ENCODE data around the gene PPM1D. TPM values are rescaled to one million over a fixed set of nuclear protein-coding genes. Genes with fewer than 3 reads are reported as not detected.

Gene PPM1D
- total and polyA plus RNA-seq, 8 donors: 17.1 to 27.0 (median 21.6) TPM

DNA sequence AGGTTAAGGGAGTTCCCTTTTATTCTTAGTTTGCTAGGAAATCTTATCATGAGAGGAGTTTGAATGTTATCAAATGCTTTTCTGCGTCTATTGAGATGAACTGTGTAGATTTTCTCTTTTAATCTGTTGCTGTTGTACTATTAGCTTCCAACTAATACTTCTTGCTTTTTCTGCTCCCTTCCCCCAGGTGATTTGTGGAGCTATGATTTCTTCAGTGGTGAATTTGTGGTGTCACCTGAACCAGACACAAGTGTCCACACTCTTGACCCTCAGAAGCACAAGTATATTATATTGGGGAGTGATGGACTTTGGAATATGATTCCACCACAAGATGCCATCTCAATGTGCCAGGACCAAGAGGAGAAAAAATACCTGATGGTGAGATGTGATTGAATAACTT lies 47.7 kb downstream of the PPM1D start:
- TF ChIP-seq, protein P1, sequence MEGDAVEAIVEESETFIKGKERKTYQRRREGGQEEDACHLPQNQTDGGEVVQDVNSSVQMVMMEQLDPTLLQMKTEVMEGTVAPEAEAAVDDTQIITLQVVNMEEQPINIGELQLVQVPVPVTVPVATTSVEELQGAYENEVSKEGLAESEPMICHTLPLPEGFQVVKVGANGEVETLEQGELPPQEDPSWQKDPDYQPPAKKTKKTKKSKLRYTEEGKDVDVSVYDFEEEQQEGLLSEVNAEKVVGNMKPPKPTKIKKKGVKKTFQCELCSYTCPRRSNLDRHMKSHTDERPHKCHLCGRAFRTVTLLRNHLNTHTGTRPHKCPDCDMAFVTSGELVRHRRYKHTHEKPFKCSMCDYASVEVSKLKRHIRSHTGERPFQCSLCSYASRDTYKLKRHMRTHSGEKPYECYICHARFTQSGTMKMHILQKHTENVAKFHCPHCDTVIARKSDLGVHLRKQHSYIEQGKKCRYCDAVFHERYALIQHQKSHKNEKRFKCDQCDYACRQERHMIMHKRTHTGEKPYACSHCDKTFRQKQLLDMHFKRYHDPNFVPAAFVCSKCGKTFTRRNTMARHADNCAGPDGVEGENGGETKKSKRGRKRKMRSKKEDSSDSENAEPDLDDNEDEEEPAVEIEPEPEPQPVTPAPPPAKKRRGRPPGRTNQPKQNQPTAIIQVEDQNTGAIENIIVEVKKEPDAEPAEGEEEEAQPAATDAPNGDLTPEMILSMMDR (IDR thresholded peaks at IDR 0.05): no peak
- ATAC-seq: no peak
- intact Hi-C loops (cut with DNase I): no loop called here
- no peak for DNase-seq
- H3K4me1 ChIP-seq: peaks cover 0 to 6% of the 10 kb centered on the region in 2 donors
- H3K27me3 ChIP-seq: no peaks in the 10 kb centered on the region
- H3K4me3 ChIP-seq: no peak overlapping the region
- no peaks in the 10 kb centered on the region for H3K9me3 ChIP-seq
- no peak overlapping the region for H3K27ac ChIP-seq
- peaks cover 0 to 39% of the 10 kb centered on the region in 2 donors for H3K36me3 ChIP-seq

DNA sequence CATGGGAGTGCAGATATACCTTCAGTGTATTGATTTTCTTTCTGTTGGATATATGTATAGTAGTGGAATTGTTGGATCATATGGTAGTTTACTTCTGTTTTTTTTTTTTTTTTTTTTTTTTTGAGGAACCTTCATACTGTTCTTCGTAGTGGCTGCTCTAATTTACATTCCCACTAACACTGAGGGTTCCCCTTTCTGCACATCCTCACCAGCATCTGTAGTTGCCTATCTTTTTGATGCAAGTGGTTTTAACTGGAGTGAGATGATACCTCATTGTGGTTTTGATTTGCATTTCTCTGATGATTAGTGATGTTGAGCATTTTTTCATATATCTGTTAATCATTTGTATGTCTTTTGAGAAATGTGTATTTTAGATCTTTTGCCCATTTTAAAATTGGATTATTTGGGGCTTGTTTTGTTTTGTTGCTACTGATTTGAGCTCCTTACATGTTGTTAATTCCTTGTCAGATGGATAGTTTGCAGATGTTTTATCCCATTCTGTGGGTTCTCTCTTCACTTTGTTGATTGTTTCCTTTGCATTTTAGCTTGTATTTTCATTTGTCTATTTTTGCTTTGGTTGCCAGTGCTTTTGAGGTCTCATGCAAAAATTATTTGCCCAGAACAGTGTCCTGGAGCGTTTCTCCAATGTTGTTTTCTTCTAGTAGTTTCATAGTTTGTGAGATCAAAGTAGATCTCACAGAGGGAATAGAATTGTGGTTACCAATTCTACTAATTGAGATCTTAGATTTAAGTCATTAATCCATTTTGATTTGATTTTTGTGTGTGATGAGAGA lies 52.7 kb downstream of the PPM1D start:
- no peaks in the 10 kb centered on the region for H3K9me3 ChIP-seq
- ATAC-seq (no peak), DNase-seq (no peak)
- no peaks in the 10 kb centered on the region for H3K27me3 ChIP-seq
- no peak overlapping the region for H3K4me3 ChIP-seq
- no peak overlapping the region for H3K27ac ChIP-seq
- TF ChIP-seq, protein P1 (IDR thresholded peaks at IDR 0.05): no peak
- H3K4me1 ChIP-seq: no peaks in the 10 kb centered on the region
- intact Hi-C loops (cut with DNase I): no loop called here
- H3K36me3 ChIP-seq: peaks cover 0 to 56% of the 10 kb centered on the region in 2 donors

DNA sequence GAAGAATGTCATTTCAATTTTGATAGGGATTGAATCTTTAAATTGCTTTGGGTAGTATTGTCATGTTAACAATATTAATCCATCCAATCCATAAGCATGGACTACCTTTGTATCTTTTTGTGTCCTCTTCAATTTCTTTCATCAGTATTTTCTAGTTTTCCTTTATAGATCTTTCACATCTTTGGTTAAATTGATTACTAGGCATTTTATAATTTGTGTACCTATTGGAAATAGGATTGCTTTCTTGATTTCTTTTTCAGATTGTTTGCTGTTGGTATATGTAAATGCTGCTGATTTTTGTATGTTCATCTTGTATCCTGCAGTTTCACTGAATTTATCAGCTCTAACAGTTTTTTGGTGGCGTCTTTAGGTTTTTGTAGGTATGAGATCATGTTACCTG lies 53.6 kb downstream of the PPM1D start:
- no peak for ATAC-seq
- no peaks in the 10 kb centered on the region for H3K4me1 ChIP-seq
- intact Hi-C loops (cut with DNase I): no loop called here
- no peak for DNase-seq
- TF ChIP-seq, protein P1 (IDR thresholded peaks at IDR 0.05): no peak
- no peak overlapping the region for H3K4me3 ChIP-seq
- H3K27ac ChIP-seq: no peak overlapping the region
- H3K27me3 ChIP-seq: no peaks in the 10 kb centered on the region
- H3K9me3 ChIP-seq: no peaks in the 10 kb centered on the region
- peaks cover 0 to 56% of the 10 kb centered on the region in 2 donors for H3K36me3 ChIP-seq

DNA sequence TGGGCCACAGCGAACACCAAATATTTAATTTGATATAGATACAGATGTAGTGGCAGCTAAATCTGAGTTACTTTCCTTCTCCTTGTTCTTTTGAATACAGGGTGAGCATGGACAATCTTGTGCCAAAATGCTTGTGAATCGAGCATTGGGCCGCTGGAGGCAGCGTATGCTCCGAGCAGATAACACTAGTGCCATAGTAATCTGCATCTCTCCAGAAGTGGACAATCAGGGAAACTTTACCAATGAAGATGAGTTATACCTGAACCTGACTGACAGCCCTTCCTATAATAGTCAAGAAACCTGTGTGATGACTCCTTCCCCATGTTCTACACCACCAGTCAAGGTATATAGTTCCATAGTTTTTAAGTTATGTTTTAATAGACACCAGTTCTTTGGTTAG lies 56.5 kb downstream of the PPM1D start:
- Histone ChIP-seq H3K27me3 (no peaks in the 10 kb centered on the region), H3K9me3 (no peaks in the 10 kb centered on the region), H3K27ac (no peak overlapping the region), H3K4me1 (no peaks in the 10 kb centered on the region), H3K4me3 (no peak overlapping the region), H3K36me3 (peaks cover 0 to 39% of the 10 kb centered on the region in 2 donors)
- DNase-seq (no peak), ATAC-seq (no peak)
- intact Hi-C loops (cut with DNase I): no loop called here
- TF ChIP-seq, protein P1 (IDR thresholded peaks at IDR 0.05): no peak

DNA sequence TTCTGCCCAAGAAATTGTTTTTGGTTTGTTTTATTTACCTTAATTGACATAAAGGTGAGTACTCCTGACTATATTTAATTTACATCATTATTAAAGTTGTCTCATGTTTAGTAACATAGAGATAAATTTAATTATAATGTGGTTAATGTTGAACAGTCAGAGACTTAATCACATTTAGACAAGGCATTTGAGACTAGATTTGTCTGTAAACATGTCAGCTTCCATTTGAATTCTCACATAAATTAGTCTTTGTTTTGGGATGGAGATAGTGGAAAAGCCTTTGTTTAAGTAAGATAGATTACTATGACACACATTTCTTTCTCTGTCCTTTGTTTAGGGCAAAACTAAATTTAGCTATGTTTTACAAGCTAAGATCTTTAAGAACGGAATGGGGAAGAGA lies 59.2 kb downstream of the PPM1D start:
- intact Hi-C loops (cut with DNase I): no loop called here
- Histone ChIP-seq H3K9me3 (no peaks in the 10 kb centered on the region), H3K27ac (no peak overlapping the region), H3K27me3 (no peaks in the 10 kb centered on the region), H3K36me3 (peaks cover 0 to 50% of the 10 kb centered on the region in 2 donors), H3K4me1 (no peaks in the 10 kb centered on the region), H3K4me3 (no peak overlapping the region)
- TF ChIP-seq, protein P1 (IDR thresholded peaks at IDR 0.05): no peak
- ATAC-seq (no peak), DNase-seq (no peak)
